Neutrophil (primary cell): ENCODE measurements around the gene HS3ST6.

Experiments used
- H3K27ac ChIP-seq: fragments of 200-600 bp; sonication (generic); 2 replicates; pipeline ENCODE4 v1.5.1; 2016; ENCODE audit warnings: mild to moderate bottlenecking, moderate library complexity
- H3K27me3 ChIP-seq: fragments of 200-600 bp; sonication (generic); 2 replicates; pipeline ENCODE4 v1.6.0; 2016; ENCODE audit warnings: mild to moderate bottlenecking
- H3K36me3 ChIP-seq: fragments of 200-600 bp; sonication (generic); 2 replicates; pipeline ENCODE4 v1.5.1; 2017
- H3K4me1 ChIP-seq, 2 experiments: fragments of 200-600 bp in 1 of 2; sonication (generic) in 1 of 2; 1 replicate in 1 of 2; 2 replicates in 1 of 2; pipeline versions ENCODE4 v1.5.1 to v1.6.1; 2013 to 2016; ENCODE audit warnings: low read depth in 1 of 2, low read length in 1 of 2, mild to moderate bottlenecking in 1 of 2, moderate library complexity in 1 of 2; ENCODE audit not compliant: control insufficient read depth in 1 of 2, insufficient read depth in 1 of 2
- H3K4me3 ChIP-seq, 2 experiments: fragments of 200-600 bp in 1 of 2; sonication (generic) in 1 of 2; 1 replicate in 1 of 2; 2 replicates in 1 of 2; pipeline ENCODE4 v1.5.1; 2013 to 2016; ENCODE audit warnings: low read depth in 1 of 2, low read length in 1 of 2, mild to moderate bottlenecking in 1 of 2, moderate library complexity in 1 of 2
- H3K9me3 ChIP-seq: fragments of 200-600 bp; sonication (generic); 2 replicates; pipeline ENCODE4 v1.5.1; 2016
- CTCF ChIP-seq: fragments of 200-600 bp; sonication (generic); IDR thresholded peaks from 2 replicates; pipeline ENCODE4 v1.5.1; 2016; ENCODE audit warnings: antibody characterized with exemption

HS3ST6 gene

GRCh38 chr16:1895068-1895467 lies 23.1 kb downstream of the HS3ST6 start:
- H3K4me3 ChIP-seq = no peak overlapping the region
- peaks cover 75% of the 10 kb centered on the region for H3K27me3 ChIP-seq
- TF ChIP-seq CTCF = no peak
- no peaks in the 10 kb centered on the region for H3K36me3 ChIP-seq
- H3K27ac ChIP-seq = no peak overlapping the region
- no peaks in the 10 kb centered on the region for H3K4me1 ChIP-seq
- H3K9me3 ChIP-seq = no peaks in the 10 kb centered on the region

GRCh38 chr16:1890708-1891050 lies 27.5 kb downstream of the HS3ST6 start:
- Histone ChIP-seq H3K27ac (no peak overlapping the region), H3K27me3 (peaks cover 52% of the 10 kb centered on the region), H3K9me3 (no peaks in the 10 kb centered on the region), H3K36me3 (no peaks in the 10 kb centered on the region), H3K4me3 (no peak overlapping the region), H3K4me1 (no peaks in the 10 kb centered on the region)
- TF ChIP-seq CTCF = no peak

GRCh38 chr16:1890024-1890707 lies 28.0 kb downstream of the HS3ST6 start:
- Histone ChIP-seq H3K9me3 (no peaks in the 10 kb centered on the region), H3K27me3 (peaks cover 52% of the 10 kb centered on the region), H3K27ac (no peak overlapping the region), H3K4me1 (no peaks in the 10 kb centered on the region), H3K36me3 (no peaks in the 10 kb centered on the region), H3K4me3 (no peak overlapping the region)
- TF ChIP-seq CTCF = no peak

GRCh38 chr16:1887711-1888354 lies 30.4 kb downstream of the HS3ST6 start:
- H3K9me3 ChIP-seq = no peaks in the 10 kb centered on the region
- H3K27ac ChIP-seq = no peak overlapping the region
- H3K4me3 ChIP-seq = no peak overlapping the region
- no peaks in the 10 kb centered on the region for H3K36me3 ChIP-seq
- no peak for TF ChIP-seq CTCF
- H3K27me3 ChIP-seq = peaks cover 39% of the 10 kb centered on the region
- no peaks in the 10 kb centered on the region for H3K4me1 ChIP-seq

- H3K4me3 ChIP-seq = no peak overlapping the region
- H3K9me3 ChIP-seq = no peaks in the 10 kb centered on the region
- H3K27me3 ChIP-seq = peaks cover 25% of the 10 kb centered on the region
- H3K36me3 ChIP-seq = no peaks in the 10 kb centered on the region
- H3K27ac ChIP-seq = no peak overlapping the region
- H3K4me1 ChIP-seq = no peaks in the 10 kb centered on the region
- TF ChIP-seq CTCF = no peak
Measured at GRCh38 chr16:1884889-1885288, 33.3 kb downstream of the HS3ST6 start.
